Ishikawa (cell line): ENCODE measurements around the gene CTXN1.

Experiments used
- CEBPB ChIP-seq: IDR thresholded peaks from 2 replicates; pipeline ENCODE4 v1.6.1; 2012
- EGR1 ChIP-seq: IDR thresholded peaks from 2 replicates; pipeline ENCODE4 v1.6.1; 2012
- EP300 ChIP-seq: IDR thresholded peaks from 2 replicates; pipeline ENCODE4 v1.6.1; 2012; ENCODE audit warnings: borderline replicate concordance
- FOXM1 ChIP-seq: IDR thresholded peaks from 2 replicates; pipeline ENCODE4 v1.6.1; 2012; ENCODE audit warnings: low read depth, borderline replicate concordance
- NFIC ChIP-seq: IDR thresholded peaks from 2 replicates; pipeline ENCODE4 v1.6.1; 2012
- RAD21 ChIP-seq: IDR thresholded peaks from 2 replicates; pipeline ENCODE4 v1.6.1; 2012; ENCODE audit warnings: low read depth
- TAF1 ChIP-seq: IDR thresholded peaks from 2 replicates; pipeline ENCODE4 v1.6.1; 2012; ENCODE audit warnings: low read depth, mild to moderate bottlenecking
- YY1 ChIP-seq: IDR thresholded peaks from 2 replicates; pipeline ENCODE4 v1.6.1; 2012; ENCODE audit warnings: low read depth
- ZBTB7A ChIP-seq: IDR thresholded peaks from 2 replicates; pipeline ENCODE4 v1.6.1; 2012; ENCODE audit warnings: low read depth
- TF ChIP-seq, protein P1 (sequence below): IDR thresholded peaks from 2 replicates; pipeline ENCODE4 v1.6.1; 2012
- TF ChIP-seq, protein P2 (sequence below): IDR thresholded peaks from 2 replicates; pipeline ENCODE4 v1.6.1; 2012; ENCODE audit warnings: low read depth, mild to moderate bottlenecking

DNA sequence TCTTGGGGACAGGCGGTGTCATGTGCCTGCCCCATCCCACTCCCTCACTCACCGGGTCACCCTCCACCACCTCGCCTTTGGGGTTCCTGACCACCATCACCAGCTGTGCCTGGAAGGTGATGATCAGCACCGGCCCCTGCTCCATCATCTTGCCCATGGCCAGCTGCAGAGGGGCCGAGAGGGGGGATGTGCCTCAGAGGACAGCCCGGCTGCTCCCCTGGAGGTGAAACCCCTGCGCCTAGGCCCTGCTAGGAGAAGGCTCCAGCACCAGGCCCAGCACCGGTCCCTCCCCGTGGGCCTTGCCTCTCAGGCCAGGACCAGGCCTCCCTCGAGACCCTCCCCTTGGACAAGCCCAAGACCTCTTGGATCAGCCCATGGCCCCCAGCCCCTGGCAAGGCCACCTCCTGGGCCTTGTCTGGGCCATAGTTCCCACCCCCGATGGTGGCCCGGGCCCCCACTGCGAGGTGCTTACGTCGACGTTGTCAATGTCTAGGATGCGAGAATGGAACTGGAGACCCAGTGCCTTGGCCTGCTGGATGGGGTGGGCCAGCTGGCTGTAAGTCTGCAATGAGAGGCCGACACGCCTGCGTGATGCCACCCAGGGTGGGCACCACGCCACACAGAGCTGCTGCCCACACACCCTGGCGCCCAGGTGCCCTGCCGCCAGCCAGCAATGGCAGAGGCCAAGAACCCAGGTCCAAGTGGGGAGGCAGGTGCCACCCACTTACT, 1.8 kb upstream of the CTXN1 start:
- no peak for TF ChIP-seq ZBTB7A
- TF ChIP-seq EP300: no peak
- TF ChIP-seq CEBPB: no peak
- no peak for TF ChIP-seq FOXM1
- no peak for TF ChIP-seq NFIC
- TF ChIP-seq, protein P1, sequence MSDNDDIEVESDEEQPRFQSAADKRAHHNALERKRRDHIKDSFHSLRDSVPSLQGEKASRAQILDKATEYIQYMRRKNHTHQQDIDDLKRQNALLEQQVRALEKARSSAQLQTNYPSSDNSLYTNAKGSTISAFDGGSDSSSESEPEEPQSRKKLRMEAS: no peak
- TF ChIP-seq RAD21: no peak
- no peak for TF ChIP-seq TAF1
- TF ChIP-seq EGR1: no peak
- no peak for TF ChIP-seq YY1
- TF ChIP-seq, protein P2, sequence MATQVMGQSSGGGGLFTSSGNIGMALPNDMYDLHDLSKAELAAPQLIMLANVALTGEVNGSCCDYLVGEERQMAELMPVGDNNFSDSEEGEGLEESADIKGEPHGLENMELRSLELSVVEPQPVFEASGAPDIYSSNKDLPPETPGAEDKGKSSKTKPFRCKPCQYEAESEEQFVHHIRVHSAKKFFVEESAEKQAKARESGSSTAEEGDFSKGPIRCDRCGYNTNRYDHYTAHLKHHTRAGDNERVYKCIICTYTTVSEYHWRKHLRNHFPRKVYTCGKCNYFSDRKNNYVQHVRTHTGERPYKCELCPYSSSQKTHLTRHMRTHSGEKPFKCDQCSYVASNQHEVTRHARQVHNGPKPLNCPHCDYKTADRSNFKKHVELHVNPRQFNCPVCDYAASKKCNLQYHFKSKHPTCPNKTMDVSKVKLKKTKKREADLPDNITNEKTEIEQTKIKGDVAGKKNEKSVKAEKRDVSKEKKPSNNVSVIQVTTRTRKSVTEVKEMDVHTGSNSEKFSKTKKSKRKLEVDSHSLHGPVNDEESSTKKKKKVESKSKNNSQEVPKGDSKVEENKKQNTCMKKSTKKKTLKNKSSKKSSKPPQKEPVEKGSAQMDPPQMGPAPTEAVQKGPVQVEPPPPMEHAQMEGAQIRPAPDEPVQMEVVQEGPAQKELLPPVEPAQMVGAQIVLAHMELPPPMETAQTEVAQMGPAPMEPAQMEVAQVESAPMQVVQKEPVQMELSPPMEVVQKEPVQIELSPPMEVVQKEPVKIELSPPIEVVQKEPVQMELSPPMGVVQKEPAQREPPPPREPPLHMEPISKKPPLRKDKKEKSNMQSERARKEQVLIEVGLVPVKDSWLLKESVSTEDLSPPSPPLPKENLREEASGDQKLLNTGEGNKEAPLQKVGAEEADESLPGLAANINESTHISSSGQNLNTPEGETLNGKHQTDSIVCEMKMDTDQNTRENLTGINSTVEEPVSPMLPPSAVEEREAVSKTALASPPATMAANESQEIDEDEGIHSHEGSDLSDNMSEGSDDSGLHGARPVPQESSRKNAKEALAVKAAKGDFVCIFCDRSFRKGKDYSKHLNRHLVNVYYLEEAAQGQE: no peak
